Type B pancreatic cell (in vitro differentiated cells): ENCODE measurements around the gene RAB10. TPM values are rescaled to one million over a fixed set of nuclear protein-coding genes. Genes with fewer than 3 reads are reported as not detected.
A peak's percentile ranks its signal among the peaks of the same experiment; 100 is the strongest.
"Not testable (repeated sequence)": the region's sequence is repeated elsewhere in the genome, so short reads cannot be mapped to it uniquely, and the experiment has no call there.

Experiments used
- DNase-seq: peaks from one replicate; pipeline ENCODE4 v3.0.0; 2021; ENCODE audit warnings: mixed read lengths; ENCODE audit not compliant: unreplicated experiment; ENCODE audit errors: extremely low spot score
- H3K27ac Mint-ChIP-seq: 2 replicates; pipeline ENCODE4 v1.8.0; 2021; ENCODE audit warnings: mild to moderate bottlenecking, mixed read lengths
- H3K27me3 Mint-ChIP-seq: 2 replicates; pipeline ENCODE4 v1.8.0; 2021; ENCODE audit warnings: mixed read lengths
- H3K36me3 Mint-ChIP-seq: 2 replicates; pipeline ENCODE4 v1.8.0; 2021; ENCODE audit warnings: mixed read lengths
- H3K4me1 Mint-ChIP-seq: one replicate; pipeline ENCODE4 v1.8.0; 2021; ENCODE audit warnings: mixed read lengths; ENCODE audit not compliant: unreplicated experiment
- H3K4me3 Mint-ChIP-seq: 2 replicates; pipeline ENCODE4 v1.8.0; 2021; ENCODE audit warnings: mild to moderate bottlenecking, mixed read lengths
- H3K9me3 Mint-ChIP-seq: 2 replicates; pipeline ENCODE4 v1.8.0; 2021; ENCODE audit warnings: mixed read lengths
- total RNA-seq: library from RNA; stranded (reverse); gene quantifications from 2 replicates; pipeline ENCODE4 v1.2.1, GENCODE V29; 2021; ENCODE audit warnings: low replicate concordance
- TF ChIP-seq, protein P1 (sequence below): fragments of 200-600 bp; sonication (generic); conservative IDR thresholded peaks from 2 replicates; pipeline ENCODE4 v1.5.0; 2021; ENCODE audit warnings: antibody characterized with exemption, mild to moderate bottlenecking

RAB10 gene
- total RNA-seq, 1 donor from 2014 or later, result 143 TPM

DNA sequence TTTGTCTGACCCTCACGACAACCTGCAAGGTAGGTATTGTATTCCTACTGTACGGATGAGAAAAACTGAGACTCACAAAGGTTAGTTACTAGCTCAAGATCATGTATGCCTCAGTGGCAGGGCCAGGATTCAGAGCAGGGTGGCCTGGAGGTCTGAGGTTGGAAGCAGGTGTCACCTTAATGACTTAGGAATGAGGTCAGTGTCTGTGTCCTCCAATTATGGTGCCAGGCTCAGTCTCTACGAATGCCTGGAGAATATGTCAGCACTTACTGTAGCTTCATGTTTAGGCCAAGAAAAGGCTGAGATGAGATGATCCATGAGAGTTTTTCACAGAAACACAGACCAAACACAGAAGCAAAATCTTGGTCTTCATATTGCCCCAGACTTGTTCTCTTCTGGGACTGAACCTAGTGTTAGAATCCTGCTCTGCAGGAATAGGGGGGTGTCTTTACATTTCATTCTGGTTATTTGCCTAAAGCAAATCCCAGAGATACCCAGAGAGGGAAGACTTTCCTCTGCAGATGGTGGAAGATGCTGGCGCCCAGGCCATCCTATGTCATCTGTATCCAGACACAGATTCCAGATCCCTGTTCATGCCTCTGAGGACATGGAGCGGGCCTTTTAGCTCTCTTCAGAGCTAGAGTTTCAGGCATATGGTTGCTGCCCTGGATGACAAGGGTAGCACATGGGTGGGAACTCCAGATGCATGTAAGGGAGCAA, 16.3 kb upstream of the RAB10 start:
- Mint-ChIP-seq H3K36me3 (no peaks in the 10 kb centered on the region), H3K27ac (peak overlapping the region; percentile 86), H3K4me3 (peak overlapping the region; percentile 23), H3K27me3 (no peaks in the 10 kb centered on the region), H3K4me1 (peaks cover 13% of the 10 kb centered on the region), H3K9me3 (no peaks in the 10 kb centered on the region)
- TF ChIP-seq, protein P1, sequence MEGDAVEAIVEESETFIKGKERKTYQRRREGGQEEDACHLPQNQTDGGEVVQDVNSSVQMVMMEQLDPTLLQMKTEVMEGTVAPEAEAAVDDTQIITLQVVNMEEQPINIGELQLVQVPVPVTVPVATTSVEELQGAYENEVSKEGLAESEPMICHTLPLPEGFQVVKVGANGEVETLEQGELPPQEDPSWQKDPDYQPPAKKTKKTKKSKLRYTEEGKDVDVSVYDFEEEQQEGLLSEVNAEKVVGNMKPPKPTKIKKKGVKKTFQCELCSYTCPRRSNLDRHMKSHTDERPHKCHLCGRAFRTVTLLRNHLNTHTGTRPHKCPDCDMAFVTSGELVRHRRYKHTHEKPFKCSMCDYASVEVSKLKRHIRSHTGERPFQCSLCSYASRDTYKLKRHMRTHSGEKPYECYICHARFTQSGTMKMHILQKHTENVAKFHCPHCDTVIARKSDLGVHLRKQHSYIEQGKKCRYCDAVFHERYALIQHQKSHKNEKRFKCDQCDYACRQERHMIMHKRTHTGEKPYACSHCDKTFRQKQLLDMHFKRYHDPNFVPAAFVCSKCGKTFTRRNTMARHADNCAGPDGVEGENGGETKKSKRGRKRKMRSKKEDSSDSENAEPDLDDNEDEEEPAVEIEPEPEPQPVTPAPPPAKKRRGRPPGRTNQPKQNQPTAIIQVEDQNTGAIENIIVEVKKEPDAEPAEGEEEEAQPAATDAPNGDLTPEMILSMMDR, result no peak
- no peak for DNase-seq

DNA sequence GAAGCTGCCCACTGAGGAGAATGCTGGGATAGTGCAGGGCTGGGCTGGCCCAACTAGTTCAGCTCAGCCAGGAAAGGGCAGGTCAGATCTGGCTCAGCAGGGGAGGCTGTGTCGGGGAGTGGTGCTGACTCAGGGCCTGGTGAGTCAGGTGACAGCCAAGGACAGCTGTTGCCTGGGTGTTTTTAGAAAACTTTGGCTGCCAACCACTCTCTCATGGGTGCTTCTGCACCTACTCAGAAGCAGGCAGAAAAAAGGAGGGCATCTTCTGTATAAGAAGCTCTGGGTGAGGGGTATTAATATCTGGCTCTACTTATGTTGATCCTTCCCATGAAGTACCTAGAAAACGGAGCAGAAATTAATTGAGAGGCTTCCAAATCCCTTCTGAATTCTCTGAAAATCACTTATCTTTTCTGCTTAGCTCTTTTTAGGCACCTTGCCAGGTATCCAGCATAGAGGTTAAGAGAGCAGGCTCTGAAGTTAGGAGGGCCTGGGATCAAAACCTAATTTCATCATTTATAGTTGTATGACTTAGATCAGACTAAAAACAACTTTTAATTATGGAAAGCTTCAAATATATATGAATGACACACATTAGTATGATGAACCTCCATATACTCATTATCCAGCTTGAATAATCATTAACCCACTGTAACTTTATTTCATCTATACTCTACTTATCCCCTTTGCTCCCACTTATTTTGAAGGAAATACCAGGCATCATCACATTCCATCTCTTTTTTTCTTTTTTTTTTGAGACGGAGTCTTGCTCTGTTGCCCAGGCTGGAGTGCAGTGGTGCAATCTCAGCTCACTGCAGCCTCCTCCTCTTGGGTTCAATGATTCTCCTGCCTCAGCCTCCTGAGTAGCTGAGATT, 15.5 kb upstream of the RAB10 start:
- H3K36me3 Mint-ChIP-seq, result no peaks in the 10 kb centered on the region
- DNase-seq, result no peak
- H3K4me1 Mint-ChIP-seq, result peaks cover 9% of the 10 kb centered on the region
- no peaks in the 10 kb centered on the region for H3K27me3 Mint-ChIP-seq
- peak overlapping the region; percentile 23 for H3K4me3 Mint-ChIP-seq
- H3K9me3 Mint-ChIP-seq, result no peaks in the 10 kb centered on the region
- TF ChIP-seq, protein P1, result no peak
- H3K27ac Mint-ChIP-seq, result peak overlapping the region; percentile 86

DNA sequence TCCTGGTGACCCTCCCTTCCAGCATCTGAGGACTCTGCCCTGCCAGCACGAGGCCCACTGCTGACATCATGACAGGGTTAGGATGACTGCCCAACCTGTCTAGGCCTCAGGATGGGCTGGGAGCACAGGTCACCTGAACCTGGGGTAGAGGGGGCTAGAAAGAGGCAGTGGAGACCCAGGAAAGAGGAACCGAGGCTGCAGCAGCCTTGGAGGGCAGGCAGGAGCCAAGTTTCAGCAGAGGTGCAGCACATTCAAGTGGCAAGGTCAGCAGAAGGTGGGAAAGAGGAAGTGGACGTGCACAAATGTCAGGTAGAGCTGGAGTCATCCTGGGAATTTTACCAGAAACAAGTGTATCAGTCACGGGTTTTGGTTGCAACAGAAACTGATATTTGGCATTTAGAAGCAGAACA, 13.6 kb upstream of the RAB10 start:
- no peak for DNase-seq
- peaks cover 9% of the 10 kb centered on the region for H3K4me1 Mint-ChIP-seq
- no peaks in the 10 kb centered on the region for H3K9me3 Mint-ChIP-seq
- H3K27ac Mint-ChIP-seq, result no peak overlapping the region
- TF ChIP-seq, protein P1, result no peak
- no peaks in the 10 kb centered on the region for H3K36me3 Mint-ChIP-seq
- H3K4me3 Mint-ChIP-seq, result no peak overlapping the region
- no peaks in the 10 kb centered on the region for H3K27me3 Mint-ChIP-seq

DNA sequence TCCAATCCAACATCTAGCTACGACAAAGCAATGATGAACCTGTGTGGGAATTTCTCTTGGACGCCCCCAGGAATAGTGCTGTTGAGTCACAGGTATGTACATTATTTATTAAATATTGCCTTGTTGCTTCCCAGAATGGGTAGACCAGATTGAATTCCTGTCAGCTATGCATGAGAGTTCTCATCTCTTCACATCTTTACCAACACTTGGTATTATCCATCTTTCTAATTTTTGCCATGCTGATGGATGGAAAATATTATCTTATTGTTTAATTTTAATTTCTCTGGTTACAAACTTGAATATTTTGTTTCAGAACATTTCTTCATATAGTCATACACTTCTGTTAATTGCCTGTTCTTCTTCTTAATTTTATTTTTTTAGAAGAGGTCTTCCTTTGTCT, 9.6 kb upstream of the RAB10 start:
- Mint-ChIP-seq H3K27me3 (no peaks in the 10 kb centered on the region), H3K27ac (no peak overlapping the region), H3K4me1 (no peaks in the 10 kb centered on the region), H3K9me3 (no peaks in the 10 kb centered on the region), H3K36me3 (no peaks in the 10 kb centered on the region), H3K4me3 (no peak overlapping the region)
- DNase-seq, result no peak
- TF ChIP-seq, protein P1, result no peak

DNA sequence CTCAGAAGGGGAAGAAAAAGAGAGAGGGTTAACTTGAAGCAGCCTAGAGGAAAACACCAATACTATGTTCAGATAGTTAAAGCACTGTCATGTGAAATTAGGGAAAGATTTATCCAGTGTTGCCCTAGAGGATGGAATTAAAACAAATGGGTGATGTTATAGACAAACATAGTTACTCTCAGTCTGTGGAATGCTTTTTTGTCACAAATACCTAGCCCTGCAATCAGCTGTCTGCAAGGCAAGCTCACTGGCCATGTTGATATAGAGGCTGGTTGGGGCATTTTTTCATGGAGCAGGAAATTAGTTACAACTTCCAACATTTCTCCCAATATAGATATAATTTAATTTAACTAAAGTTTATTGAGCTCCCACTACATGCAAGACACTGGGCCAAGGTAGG, 8.4 kb upstream of the RAB10 start:
- no peak overlapping the region for H3K4me3 Mint-ChIP-seq
- no peak overlapping the region for H3K27ac Mint-ChIP-seq
- H3K27me3 Mint-ChIP-seq, result no peaks in the 10 kb centered on the region
- no peaks in the 10 kb centered on the region for H3K9me3 Mint-ChIP-seq
- no peak for DNase-seq
- no peaks in the 10 kb centered on the region for H3K36me3 Mint-ChIP-seq
- no peaks in the 10 kb centered on the region for H3K4me1 Mint-ChIP-seq
- TF ChIP-seq, protein P1, result no peak

DNA sequence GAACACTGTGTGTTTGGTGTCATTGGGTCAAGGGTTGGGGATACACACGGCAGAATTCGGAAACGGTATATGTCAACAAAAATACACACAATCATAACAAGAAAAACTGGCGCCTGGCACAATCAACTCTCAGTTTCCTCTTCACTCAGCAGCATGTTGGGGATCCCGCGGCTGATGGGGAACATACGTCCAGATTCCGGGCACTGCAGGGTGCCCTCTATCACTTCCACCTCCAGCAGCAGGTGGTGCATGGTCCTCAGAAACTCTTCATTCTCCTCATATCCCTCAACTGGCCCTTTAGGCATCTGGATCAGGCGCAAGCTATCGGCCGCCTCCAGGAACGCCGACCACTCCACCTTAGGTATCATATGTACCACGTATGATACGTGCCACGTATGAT, 5.8 kb upstream of the RAB10 start:
- not testable (repeated sequence) for H3K27me3 Mint-ChIP-seq, DNase-seq, H3K9me3 Mint-ChIP-seq, H3K36me3 Mint-ChIP-seq, H3K4me3 Mint-ChIP-seq, H3K4me1 Mint-ChIP-seq, H3K27ac Mint-ChIP-seq

DNA sequence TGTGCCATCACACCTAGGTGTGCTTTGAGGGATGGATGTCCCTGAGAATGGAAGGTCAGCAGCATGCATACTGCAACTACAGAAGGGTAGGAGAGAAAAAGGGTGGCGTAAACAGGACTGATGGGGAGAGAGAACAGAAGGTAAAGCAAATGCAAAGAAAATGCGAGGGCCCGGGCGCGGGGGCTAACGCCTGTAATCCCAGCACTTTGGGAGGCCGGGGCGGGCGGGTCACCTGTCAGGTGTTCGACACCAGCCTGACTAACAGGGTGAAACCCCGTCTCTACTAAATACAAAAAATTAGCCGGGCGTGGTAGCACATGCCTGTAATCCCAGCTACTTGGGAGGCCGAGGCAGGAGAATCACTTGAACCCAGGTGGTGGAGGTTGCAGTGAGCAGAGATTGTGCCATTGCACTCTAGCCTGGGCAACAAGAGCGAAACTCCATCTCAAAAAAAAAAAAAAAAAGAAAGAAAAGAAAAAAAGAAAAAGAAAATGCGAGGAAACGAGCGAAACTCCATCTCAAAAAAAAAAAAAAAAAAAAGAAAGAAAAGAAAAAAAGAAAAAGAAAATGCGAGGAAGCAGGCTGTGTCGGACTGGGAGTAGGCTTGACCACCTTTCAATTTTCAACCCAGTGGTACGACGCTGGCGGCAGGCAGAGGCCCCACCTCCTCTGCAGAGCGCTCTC, 1.2 kb upstream of the RAB10 start:
- peak overlapping the region; percentile 93 for H3K4me3 Mint-ChIP-seq
- DNase-seq, H3K27me3 Mint-ChIP-seq, H3K9me3 Mint-ChIP-seq, H3K36me3 Mint-ChIP-seq: not testable (repeated sequence)
- H3K27ac Mint-ChIP-seq, result peak overlapping the region; percentile 98
- H3K4me1 Mint-ChIP-seq, result peaks cover 12% of the 10 kb centered on the region
